C4-2B (cell line): ENCODE data around the gene PTPRT.

Source experiments
- ZFX ChIP-seq: fragments of 450-650 bp; IDR thresholded peaks from 2 replicates; pipeline ENCODE4 v1.6.1; 2017
- TF ChIP-seq, protein P1 (sequence below): fragments of 450-650 bp; conservative IDR thresholded peaks from 2 replicates; pipeline ENCODE4 v1.5.1; 2017; ENCODE audit warnings: mild to moderate bottlenecking

DNA sequence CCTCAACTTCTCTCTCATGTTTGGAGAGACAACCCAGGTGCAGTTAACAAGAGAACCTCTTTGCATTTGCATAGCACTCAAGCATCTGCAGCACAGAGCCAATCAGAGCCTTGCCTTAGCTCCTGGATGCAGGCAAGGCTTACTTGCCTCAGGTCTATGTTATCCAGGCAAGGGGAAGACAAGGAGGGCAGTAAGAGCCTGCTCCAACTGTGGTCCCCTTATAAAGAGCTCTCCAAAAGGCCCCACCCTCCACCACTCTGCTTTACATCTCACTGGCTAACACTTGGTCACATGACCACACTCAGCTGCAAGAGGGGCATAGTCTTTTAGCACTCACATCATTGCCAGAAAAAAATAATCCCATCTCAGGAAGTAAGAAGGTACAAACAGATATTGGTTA lies 540.0 kb downstream of the PTPRT start:
- TF ChIP-seq, protein P1, sequence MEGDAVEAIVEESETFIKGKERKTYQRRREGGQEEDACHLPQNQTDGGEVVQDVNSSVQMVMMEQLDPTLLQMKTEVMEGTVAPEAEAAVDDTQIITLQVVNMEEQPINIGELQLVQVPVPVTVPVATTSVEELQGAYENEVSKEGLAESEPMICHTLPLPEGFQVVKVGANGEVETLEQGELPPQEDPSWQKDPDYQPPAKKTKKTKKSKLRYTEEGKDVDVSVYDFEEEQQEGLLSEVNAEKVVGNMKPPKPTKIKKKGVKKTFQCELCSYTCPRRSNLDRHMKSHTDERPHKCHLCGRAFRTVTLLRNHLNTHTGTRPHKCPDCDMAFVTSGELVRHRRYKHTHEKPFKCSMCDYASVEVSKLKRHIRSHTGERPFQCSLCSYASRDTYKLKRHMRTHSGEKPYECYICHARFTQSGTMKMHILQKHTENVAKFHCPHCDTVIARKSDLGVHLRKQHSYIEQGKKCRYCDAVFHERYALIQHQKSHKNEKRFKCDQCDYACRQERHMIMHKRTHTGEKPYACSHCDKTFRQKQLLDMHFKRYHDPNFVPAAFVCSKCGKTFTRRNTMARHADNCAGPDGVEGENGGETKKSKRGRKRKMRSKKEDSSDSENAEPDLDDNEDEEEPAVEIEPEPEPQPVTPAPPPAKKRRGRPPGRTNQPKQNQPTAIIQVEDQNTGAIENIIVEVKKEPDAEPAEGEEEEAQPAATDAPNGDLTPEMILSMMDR: no peak
- no peak for TF ChIP-seq ZFX
